Mesodermal cell (in vitro differentiated cells): ENCODE data around the gene DGAT2L6. TPM values are rescaled to one million over a fixed set of nuclear protein-coding genes. Genes with fewer than 3 reads are reported as not detected.

Experiments used
- H3K27ac ChIP-seq: 2 replicates; pipeline ENCODE4 v1.7.0; 2013; ENCODE audit warnings: mild to moderate bottlenecking, low read depth, low read length, moderate library complexity; ENCODE audit not compliant: severe bottlenecking
- H3K36me3 ChIP-seq: 2 replicates; pipeline ENCODE4 v1.7.1; 2013; ENCODE audit warnings: mild to moderate bottlenecking, low read length, moderate library complexity; ENCODE audit not compliant: control insufficient read depth, insufficient read depth
- H3K4me1 ChIP-seq: one replicate; pipeline ENCODE4 v1.7.1; 2013; ENCODE audit warnings: mild to moderate bottlenecking, low read length; ENCODE audit not compliant: insufficient read depth, control insufficient read depth, poor library complexity, severe bottlenecking
- H3K4me3 ChIP-seq: 2 replicates; pipeline ENCODE4 v1.7.0; 2013; ENCODE audit warnings: low read length, control low read depth, mild to moderate bottlenecking; ENCODE audit not compliant: insufficient read depth, poor library complexity, severe bottlenecking; ENCODE audit errors: extremely low read depth
- H3K9me3 ChIP-seq: 2 replicates; pipeline ENCODE4 v1.7.1; 2013; ENCODE audit warnings: mild to moderate bottlenecking, low read length, moderate library complexity; ENCODE audit not compliant: control insufficient read depth
- WGBS, 2 experiments: methylation state at CpG; one replicate each; pipeline ENCODE4 v1.1.5; 2013; ENCODE audit warnings: missing lambda C conversion rate in 2 of 2; ENCODE audit not compliant: insufficient coverage in 2 of 2; 5-methylcytosine and 5-hydroxymethylcytosine counted together
- polyA plus RNA-seq, 2 experiments: library from polyadenylated mRNA; stranded (reverse); fragments of 50-300 nt; gene quantifications; one replicate each; pipeline ENCODE4 v1.2.3, GENCODE V29; 2013

Gene DGAT2L6
- polyA plus RNA-seq (2013, experiment 1 of 2), result not detected
- not detected for polyA plus RNA-seq (2013, experiment 2 of 2)

- H3K9me3 ChIP-seq, result no peaks in the 10 kb centered on the region
- no peak within 1 kb of the TSS for H3K4me3 ChIP-seq
- 78 to 100% methylated on average over 1 to 2 of the region's 7 CpGs for WGBS, 2 experiments
- H3K36me3 ChIP-seq, result no peaks in the 10 kb centered on the region
- peaks cover 10% of the 10 kb centered on the region for H3K4me1 ChIP-seq
- no peak within 1 kb of the TSS for H3K27ac ChIP-seq
Observed at GRCh38 chrX:70176938-70177533, at the start of gene DGAT2L6. Gene DGAT2L6, plus strand, starts transcription at chrX:70177483. Its CDS starts 100 bp downstream, at chrX:70177583.

GRCh38 chrX:70128071-70128470 lies 49.2 kb upstream of the DGAT2L6 start:
- H3K27ac ChIP-seq, result no peak overlapping the region
- H3K4me1 ChIP-seq, result peaks cover 16% of the 10 kb centered on the region
- 85% methylated on average over 4 to 5 of the region's 9 CpGs for WGBS, 2 experiments
- no peaks in the 10 kb centered on the region for H3K36me3 ChIP-seq
- H3K9me3 ChIP-seq, result no peaks in the 10 kb centered on the region
- no peak overlapping the region for H3K4me3 ChIP-seq

- H3K4me3 ChIP-seq, result no peak overlapping the region
- no peak overlapping the region for H3K27ac ChIP-seq
- WGBS, 2 experiments, result 40 to 83% methylated on average over 1 of the region's 1 CpG
- peaks cover 14% of the 10 kb centered on the region for H3K4me1 ChIP-seq
- H3K36me3 ChIP-seq, result peaks cover 2% of the 10 kb centered on the region
- no peaks in the 10 kb centered on the region for H3K9me3 ChIP-seq
Observed at GRCh38 chrX:70129816-70130215, 47.5 kb upstream of the DGAT2L6 start.

GRCh38 chrX:70132224-70132623 lies 45.1 kb upstream of the DGAT2L6 start:
- 80 to 100% methylated on average over 1 of the region's 4 CpGs for WGBS, 2 experiments

GRCh38 chrX:70132877-70133302 lies 44.4 kb upstream of the DGAT2L6 start:
- 5 to 10% methylated on average over 3 to 4 of the region's 8 CpGs for WGBS, 2 experiments
- Histone ChIP-seq H3K9me3 (no peaks in the 10 kb centered on the region), H3K27ac (no peak overlapping the region), H3K4me1 (peaks cover 16% of the 10 kb centered on the region), H3K36me3 (peaks cover 22% of the 10 kb centered on the region), H3K4me3 (peak overlapping the region; percentile 57)

More at GRCh38 chrX:70132224-70132623, 45.1 kb upstream of the DGAT2L6 start:
- Histone ChIP-seq H3K4me1 (peaks cover 16% of the 10 kb centered on the region), H3K27ac (no peak overlapping the region), H3K36me3 (peaks cover 21% of the 10 kb centered on the region), H3K4me3 (no peak overlapping the region), H3K9me3 (no peaks in the 10 kb centered on the region)

- Histone ChIP-seq H3K4me3 (peak within 1 kb of the TSS; percentile 57), H3K27ac (peak within 1 kb of the TSS; percentile 99), H3K36me3 (peaks cover 26% of the 10 kb centered on the region), H3K9me3 (no peaks in the 10 kb centered on the region), H3K4me1 (peaks cover 16% of the 10 kb centered on the region)
- 0 to 1% methylated on average over 18 to 24 of the region's 59 CpGs for WGBS, 2 experiments
Observed at GRCh38 chrX:70133303-70134115, 43.8 kb upstream of the DGAT2L6 start, which contains the start of gene IGBP1. Gene IGBP1, plus strand, starts transcription at chrX:70133447. Its CDS starts 501 bp downstream, at chrX:70133948.

- Histone ChIP-seq H3K36me3 (peaks cover 26% of the 10 kb centered on the region), H3K27ac (peak overlapping the region; percentile 99), H3K4me3 (peak overlapping the region; percentile 57), H3K4me1 (peaks cover 11% of the 10 kb centered on the region), H3K9me3 (no peaks in the 10 kb centered on the region)
- 0 to 5% methylated on average over 8 of the region's 12 CpGs for WGBS, 2 experiments
Observed at GRCh38 chrX:70134116-70134477, 43.2 kb upstream of the DGAT2L6 start.

GRCh38 chrX:70138622-70139021 lies 38.7 kb upstream of the DGAT2L6 start:
- H3K9me3 ChIP-seq, result no peaks in the 10 kb centered on the region
- H3K4me3 ChIP-seq, result no peak overlapping the region
- WGBS, 2 experiments, result no CpG with 5 or more reads among the region's 2 CpGs
- no peak overlapping the region for H3K27ac ChIP-seq
- peaks cover 5% of the 10 kb centered on the region for H3K4me1 ChIP-seq
- peaks cover 46% of the 10 kb centered on the region for H3K36me3 ChIP-seq

GRCh38 chrX:70139736-70140135 lies 37.5 kb upstream of the DGAT2L6 start:
- H3K4me3 ChIP-seq, result no peak overlapping the region
- H3K36me3 ChIP-seq, result peaks cover 45% of the 10 kb centered on the region
- H3K9me3 ChIP-seq, result no peaks in the 10 kb centered on the region
- H3K4me1 ChIP-seq, result peaks cover 3% of the 10 kb centered on the region
- WGBS, 2 experiments, result 100% methylated on average over 1 of the region's 3 CpGs; no CpG with 5 or more reads in 1 of the 2 experiments
- H3K27ac ChIP-seq, result no peak overlapping the region

- Histone ChIP-seq H3K9me3 (no peaks in the 10 kb centered on the region), H3K27ac (no peak overlapping the region), H3K36me3 (peaks cover 30% of the 10 kb centered on the region), H3K4me3 (no peak overlapping the region), H3K4me1 (no peaks in the 10 kb centered on the region)
- no CpG with 5 or more reads among the region's 2 CpGs for WGBS, 2 experiments
Observed at GRCh38 chrX:70141373-70141772, 35.9 kb upstream of the DGAT2L6 start.
